ACC112 (cell line): Measurements from ENCODE around the gene CA10.

Source experiments
- H2AFZ ChIP-seq: fragments of 200-600 bp; sonication (generic); one replicate; pipeline ENCODE4 v1.6.0; 2017; ENCODE audit warnings: antibody characterized with exemption, low read length; ENCODE audit not compliant: unreplicated experiment
- H3K27ac ChIP-seq: fragments of 200-600 bp; sonication (generic); 2 replicates; pipeline ENCODE4 v1.5.1; 2014; ENCODE audit warnings: low read depth, mild to moderate bottlenecking, antibody characterized with exemption, low read length, moderate library complexity
- H3K27me3 ChIP-seq: fragments of 200-600 bp; sonication (generic); 2 replicates; pipeline ENCODE4 v1.6.1; 2014; ENCODE audit warnings: mild to moderate bottlenecking, antibody characterized with exemption, low read length, moderate library complexity, mixed read lengths; ENCODE audit not compliant: insufficient read depth
- H3K36me3 ChIP-seq: fragments of 200-600 bp; sonication (generic); 2 replicates; pipeline ENCODE4 v1.6.1; 2016; ENCODE audit warnings: mild to moderate bottlenecking, antibody characterized with exemption, low read length, moderate library complexity, mixed read lengths; ENCODE audit not compliant: insufficient read depth
- H3K4me1 ChIP-seq: fragments of 200-600 bp; sonication (generic); one replicate; pipeline ENCODE4 v1.6.1; 2016; ENCODE audit warnings: low read length, mixed read lengths; ENCODE audit not compliant: insufficient read depth, unreplicated experiment, control insufficient read depth
- H3K4me3 ChIP-seq: fragments of 200-600 bp; sonication (generic); 2 replicates; pipeline ENCODE4 v1.5.1; 2014; ENCODE audit warnings: mild to moderate bottlenecking, low read depth, low read length
- H3K79me2 ChIP-seq: fragments of 200-600 bp; sonication (generic); one replicate; pipeline ENCODE4 v1.6.0; 2016; ENCODE audit warnings: low read length; ENCODE audit not compliant: control insufficient read depth, unreplicated experiment, insufficient read depth

Gene CA10

GRCh38 chr17:51585514-51586104 lies 572.9 kb downstream of the CA10 start:
- H3K4me1 ChIP-seq, result no peaks in the 10 kb centered on the region
- H3K79me2 ChIP-seq, result no peaks in the 10 kb centered on the region
- H3K27me3 ChIP-seq, result no peaks in the 10 kb centered on the region
- H3K4me3 ChIP-seq, result no peak overlapping the region
- no peaks in the 10 kb centered on the region for H3K36me3 ChIP-seq
- H3K27ac ChIP-seq, result no peak overlapping the region
- H2AFZ ChIP-seq, result no peak overlapping the region

- H2AFZ ChIP-seq, result no peak overlapping the region
- no peaks in the 10 kb centered on the region for H3K27me3 ChIP-seq
- H3K4me3 ChIP-seq, result no peak overlapping the region
- H3K27ac ChIP-seq, result no peak overlapping the region
- H3K79me2 ChIP-seq, result no peaks in the 10 kb centered on the region
- H3K4me1 ChIP-seq, result no peaks in the 10 kb centered on the region
- H3K36me3 ChIP-seq, result no peaks in the 10 kb centered on the region
These were observed 577.6 kb downstream of the CA10 start for GRCh38 chr17:51580869-51581268.
